Measurements from ENCODE around the gene KLF16.

KLF16 gene

DNA sequence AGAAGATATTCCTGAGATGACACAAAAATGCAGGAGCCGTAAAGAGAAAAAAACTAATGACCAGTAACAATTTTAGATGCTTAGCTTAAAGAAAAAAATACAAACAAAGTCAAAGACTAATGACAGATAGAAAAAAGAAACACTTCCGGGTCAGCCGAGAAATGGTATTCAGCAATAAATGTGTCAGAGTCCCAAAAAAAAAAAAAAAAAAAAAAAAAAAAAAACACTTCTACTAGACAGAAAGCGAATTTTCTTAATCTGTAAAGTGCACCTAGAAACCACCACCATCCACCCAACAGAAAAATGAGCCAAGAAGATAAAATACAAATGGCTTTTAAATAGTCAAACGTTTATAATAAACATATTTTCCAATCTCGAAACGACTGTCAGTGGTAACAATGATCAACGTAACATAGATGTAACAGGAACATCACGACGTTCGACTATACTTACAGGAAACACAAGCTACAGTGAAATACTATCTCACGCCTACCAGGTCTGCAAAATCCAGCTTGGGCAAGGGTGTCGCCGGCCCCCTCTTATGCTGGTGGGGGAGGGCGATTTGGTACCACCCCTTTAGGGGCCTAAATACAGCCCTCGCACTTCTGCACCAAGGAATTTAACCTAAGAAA, 11.3 kb upstream of the KLF16 start:
- TF ChIP-seq ZNF384 (IDR thresholded peaks at IDR 0.05) (peak; percentile 94), BHLHE40 (IDR thresholded peaks at IDR 0.05; ENCODE audit: borderline replicate concordance) (no peak)
- TF ChIP-seq, protein P1, sequence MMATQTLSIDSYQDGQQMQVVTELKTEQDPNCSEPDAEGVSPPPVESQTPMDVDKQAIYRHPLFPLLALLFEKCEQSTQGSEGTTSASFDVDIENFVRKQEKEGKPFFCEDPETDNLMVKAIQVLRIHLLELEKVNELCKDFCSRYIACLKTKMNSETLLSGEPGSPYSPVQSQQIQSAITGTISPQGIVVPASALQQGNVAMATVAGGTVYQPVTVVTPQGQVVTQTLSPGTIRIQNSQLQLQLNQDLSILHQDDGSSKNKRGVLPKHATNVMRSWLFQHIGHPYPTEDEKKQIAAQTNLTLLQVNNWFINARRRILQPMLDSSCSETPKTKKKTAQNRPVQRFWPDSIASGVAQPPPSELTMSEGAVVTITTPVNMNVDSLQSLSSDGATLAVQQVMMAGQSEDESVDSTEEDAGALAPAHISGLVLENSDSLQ (IDR thresholded peaks at IDR 0.05) = peak; percentile 63
- ChIA-PET CTCF (interaction anchor here (0.6 to 1.9 kb wide), 2 partner anchors 29 to 37 kb away, joined by 3 to 5 read pairs; no protein-coding TSS in a partner anchor), POLR2A (interaction anchor here (0.6 to 2.2 kb wide), 4 partner anchors 10 to 49 kb away, joined by 3 to 11 read pairs (median 6); no protein-coding TSS in a partner anchor)
- no peak for DNase-seq (ENCODE audit: extremely low spot score)

DNA sequence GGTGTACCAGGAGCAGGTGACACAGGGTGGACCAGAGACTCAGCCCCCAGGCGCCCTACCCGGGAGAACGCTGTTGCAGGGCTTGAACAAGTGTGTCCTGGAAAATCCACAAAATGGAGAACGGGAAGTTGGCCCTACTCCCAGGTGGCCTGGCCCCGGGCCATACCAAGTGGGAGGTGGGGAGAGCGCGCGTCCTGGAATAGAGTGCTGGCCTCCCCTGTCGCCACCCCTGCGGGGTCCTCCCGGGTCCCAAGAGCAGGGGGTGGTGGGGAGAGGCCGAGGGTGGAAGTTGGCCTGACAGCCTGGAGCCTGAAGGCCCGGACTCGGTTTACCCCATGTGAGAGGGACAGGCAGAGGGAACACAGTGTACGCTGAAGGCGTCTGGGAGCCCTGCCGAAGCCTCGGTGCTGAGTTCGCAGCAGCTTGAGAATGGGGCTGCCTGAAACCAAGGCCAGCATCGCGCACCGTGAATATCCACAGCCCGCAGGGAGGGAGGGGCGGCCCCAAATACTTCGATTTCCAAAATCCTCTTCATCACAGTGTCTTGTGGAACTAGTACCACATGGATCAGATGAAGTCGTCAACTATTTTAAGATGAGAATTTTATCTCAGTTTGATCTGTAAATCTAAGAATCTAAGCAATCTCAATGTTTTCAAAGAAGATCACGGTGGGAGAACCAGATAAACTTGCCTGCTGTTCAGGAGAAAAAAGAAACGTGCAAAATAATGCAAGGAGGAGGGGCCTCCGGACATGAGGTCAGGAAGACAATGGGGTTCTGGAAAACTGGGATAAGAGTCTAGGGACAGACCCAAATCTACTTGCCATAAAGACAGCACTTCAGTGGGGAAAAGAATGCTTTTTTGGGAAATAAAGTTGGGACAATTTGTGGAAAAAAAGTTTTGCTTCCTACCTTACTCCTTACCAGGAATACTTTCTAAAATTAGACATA, 10.4 kb upstream of the KLF16 start:
- CTCF ChIA-PET = no interaction called here
- POLR2A ChIA-PET = no interaction called here
- TF ChIP-seq BHLHE40 (IDR thresholded peaks at IDR 0.05; ENCODE audit: borderline replicate concordance) (no peak), FOXA1 (IDR thresholded peaks at IDR 0.05) (no peak), ARNT (IDR thresholded peaks at IDR 0.05) (no peak)
- DNase-seq (ENCODE audit: extremely low spot score) = no peak

DNA sequence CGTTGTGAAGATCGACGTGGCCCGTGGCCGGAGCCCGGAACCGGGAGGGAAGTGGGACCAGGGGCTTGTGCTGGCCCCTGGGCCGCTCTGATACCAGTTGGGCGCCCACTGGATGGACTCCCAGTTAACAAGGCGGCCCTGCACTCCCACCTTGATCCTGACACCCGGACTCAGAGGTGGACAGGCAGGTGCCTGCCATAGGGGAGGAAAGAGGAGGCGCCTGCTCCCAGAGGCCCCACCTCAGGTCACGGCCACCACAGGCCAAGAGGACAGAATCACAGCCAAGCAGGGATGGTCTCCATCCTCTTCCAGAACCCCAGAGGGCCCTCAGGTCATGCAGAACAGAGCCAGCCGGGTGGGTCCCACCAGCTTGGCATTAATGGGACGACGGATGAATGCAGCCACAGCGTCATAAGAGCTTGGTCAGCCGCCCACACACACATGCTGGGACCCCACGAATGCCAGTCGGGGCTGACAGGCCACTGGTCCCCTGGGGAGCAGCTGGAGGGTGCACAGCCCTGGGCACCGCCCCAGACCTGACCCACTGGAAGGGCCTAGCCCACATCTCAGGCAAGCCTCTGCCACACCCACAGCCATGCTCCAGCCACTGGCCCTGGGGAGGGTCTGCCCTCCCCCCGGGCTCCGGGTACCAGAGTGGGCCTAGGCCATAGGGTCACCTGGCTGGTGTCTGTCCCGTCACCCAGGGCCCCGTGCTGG, 9.6 kb upstream of the KLF16 start:
- DNase-seq (ENCODE audit: extremely low spot score) = no peak
- TF ChIP-seq CTBP1 (IDR thresholded peaks at IDR 0.05; ENCODE audit: borderline replicate concordance) (no peak), ELF4 (IDR thresholded peaks at IDR 0.05) (no peak), NFRKB (IDR thresholded peaks at IDR 0.05) (no peak), LEF1 (IDR thresholded peaks at IDR 0.05; ENCODE audit: borderline replicate concordance) (no peak), FOXA1 (IDR thresholded peaks at IDR 0.05) (no peak), SP1 (IDR thresholded peaks at IDR 0.05) (no peak), ARNT (IDR thresholded peaks at IDR 0.05) (no peak), ZNF384 (IDR thresholded peaks at IDR 0.05) (no peak), TARDBP (IDR thresholded peaks at IDR 0.05) (no peak), SUZ12 (IDR thresholded peaks at IDR 0.05) (no peak), FOXM1 (IDR thresholded peaks at IDR 0.05; ENCODE audit: borderline replicate concordance) (no peak), L3MBTL2 (conservative IDR thresholded peaks at IDR 0.05) (no peak), BHLHE40 (IDR thresholded peaks at IDR 0.05; ENCODE audit: borderline replicate concordance) (no peak), FOXK2 (IDR thresholded peaks at IDR 0.05) (no peak), HDGF (IDR thresholded peaks at IDR 0.05; ENCODE audit: borderline replicate concordance) (no peak)
- TF ChIP-seq, protein P1 (IDR thresholded peaks at IDR 0.05) = no peak
- CTCF ChIA-PET = no interaction called here
- POLR2A ChIA-PET = no interaction called here

DNA sequence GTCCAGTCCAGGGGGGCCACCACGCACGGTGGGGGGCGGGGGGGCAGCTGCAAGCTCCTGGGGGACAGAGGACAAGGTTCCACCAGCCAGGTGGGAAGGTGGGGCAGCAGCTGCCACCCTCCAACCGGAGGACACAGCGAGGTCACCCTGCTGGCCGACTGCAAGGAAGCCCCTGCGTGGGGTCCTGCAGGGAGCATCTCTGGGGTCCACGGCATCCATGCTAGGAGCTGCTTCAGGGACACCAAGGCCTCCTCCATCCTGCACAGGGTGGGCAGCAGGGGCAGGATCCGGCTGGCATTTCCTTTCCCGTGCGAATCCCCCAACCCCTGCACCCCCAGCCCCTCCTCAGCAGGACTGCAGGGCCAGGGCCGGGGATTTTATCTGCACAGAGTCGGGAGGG, 8.3 kb upstream of the KLF16 start:
- ChIA-PET CTCF (no interaction called here), POLR2A (no interaction called here)
- no peak for DNase-seq (ENCODE audit: extremely low spot score)
- TF ChIP-seq ARNT (IDR thresholded peaks at IDR 0.05) = no peak
- TF ChIP-seq ELF4 (IDR thresholded peaks at IDR 0.05) = no peak
- no peak for TF ChIP-seq NFRKB (IDR thresholded peaks at IDR 0.05)
- no peak for TF ChIP-seq SUZ12 (IDR thresholded peaks at IDR 0.05)
- TF ChIP-seq HDGF (IDR thresholded peaks at IDR 0.05; ENCODE audit: borderline replicate concordance) = no peak
- TF ChIP-seq L3MBTL2 (conservative IDR thresholded peaks at IDR 0.05) = no peak
- TF ChIP-seq, protein P1 (IDR thresholded peaks at IDR 0.05) = no peak
- no peak for TF ChIP-seq ZNF384 (IDR thresholded peaks at IDR 0.05)
- TF ChIP-seq CTBP1 (IDR thresholded peaks at IDR 0.05; ENCODE audit: borderline replicate concordance) = no peak
- TF ChIP-seq SP1 (IDR thresholded peaks at IDR 0.05) = no peak
- TF ChIP-seq FOXA1 (IDR thresholded peaks at IDR 0.05) = no peak
- TF ChIP-seq FOXM1 (IDR thresholded peaks at IDR 0.05; ENCODE audit: borderline replicate concordance) = no peak
- TF ChIP-seq LEF1 (IDR thresholded peaks at IDR 0.05; ENCODE audit: borderline replicate concordance) = no peak
- TF ChIP-seq BHLHE40 (IDR thresholded peaks at IDR 0.05; ENCODE audit: borderline replicate concordance) = no peak
- no peak for TF ChIP-seq TARDBP (IDR thresholded peaks at IDR 0.05)
- TF ChIP-seq FOXK2 (IDR thresholded peaks at IDR 0.05) = no peak

DNA sequence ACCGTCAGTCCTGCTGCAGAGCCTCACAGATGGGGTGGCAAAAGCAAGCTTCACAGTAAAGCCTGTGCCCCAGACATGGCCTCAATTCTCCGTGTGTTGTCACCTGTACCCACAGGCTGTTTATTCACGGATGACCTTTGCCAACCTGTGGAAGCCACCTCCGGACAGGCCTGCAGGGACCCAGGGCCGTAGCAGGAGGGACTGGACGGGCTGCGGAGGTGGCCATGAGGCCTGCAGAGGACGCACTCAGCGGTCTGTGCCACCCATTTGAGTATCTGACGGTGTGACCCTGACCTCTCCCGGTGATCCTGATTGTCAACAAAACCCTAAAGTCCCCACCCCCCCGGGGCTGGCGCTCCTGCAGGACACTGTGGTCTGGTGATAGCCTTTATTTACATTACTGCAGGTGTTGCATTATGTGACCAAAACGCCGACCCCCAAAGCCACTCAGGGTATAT, 7.8 kb upstream of the KLF16 start:
- ChIA-PET POLR2A (interaction anchor here (0.7 kb wide), 1 partner anchor 258 kb away, joined by 3 read pairs; no protein-coding TSS in a partner anchor), CTCF (no interaction called here)
- no peak for DNase-seq (ENCODE audit: extremely low spot score)
- TF ChIP-seq FOXM1 (IDR thresholded peaks at IDR 0.05; ENCODE audit: borderline replicate concordance) (no peak), ELF4 (IDR thresholded peaks at IDR 0.05) (no peak), LEF1 (IDR thresholded peaks at IDR 0.05; ENCODE audit: borderline replicate concordance) (no peak), NFRKB (IDR thresholded peaks at IDR 0.05) (no peak)
